Measurements from ENCODE around the gene RPL37. TPM values are rescaled to one million over a fixed set of nuclear protein-coding genes. Genes with fewer than 3 reads are reported as not detected.
"Not testable (repeated sequence)": the region's sequence is repeated elsewhere in the genome, so short reads cannot be mapped to it uniquely, and the experiment has no call there.

RPL37 gene
- total and polyA plus RNA-seq, 2 donors (not counting 3 experiments of a cell fraction or from before 2014, with no cell fraction given), result 259 to 1,348 TPM

GRCh38 chr5:40872253-40872652, 37.2 kb upstream of the RPL37 start:
- FAIRE-seq; intact Hi-C loops (cut with micrococcal nuclease); H3K36me3 ChIP-seq (ENCODE audit: control insufficient read depth in 2 of 2, extremely low read depth in 1 of 2, insufficient read depth in 2 of 2, low read length in 2 of 2); H3K79me2 ChIP-seq (ENCODE audit: control insufficient read depth, insufficient read depth, low read length); CTCF ChIA-PET; H3K27ac ChIP-seq (ENCODE audit: insufficient read depth, low read depth, low read length); H3K27me3 ChIP-seq (ENCODE audit: control insufficient read depth in 2 of 2, insufficient read depth in 2 of 2, low read length in 2 of 2); H3K4me1 ChIP-seq (ENCODE audit: control insufficient read depth, extremely low read depth, insufficient read depth, low read length); dilution Hi-C loops (cut with MboI; ENCODE audit: extremely low pct_ligation_motif_present, low sequenced_read_pairs); H3K4me3 ChIP-seq (replicated peaks in 1 of 3; ENCODE audit: insufficient read depth in 1 of 3, low read depth in 1 of 3, low read length in 3 of 3); H3K9ac ChIP-seq (replicated peaks; ENCODE audit: extremely low read depth, insufficient read depth, low read length); H3K9me1 ChIP-seq (replicated peaks; ENCODE audit: control insufficient read depth, extremely low read depth, insufficient read depth, low read length); H3K4me2 ChIP-seq (ENCODE audit: insufficient read depth, low read length); BruUV-seq (replicated peaks); DNase-seq (ENCODE audit: low read depth, low spot score); POLR2A ChIA-PET; H4K20me1 ChIP-seq (replicated peaks; ENCODE audit: control insufficient read depth, extremely low read depth, insufficient read depth, low read length); H3K9me3 ChIP-seq (replicated peaks; ENCODE audit: control insufficient read depth, insufficient read depth, low read length); H2AFZ ChIP-seq (ENCODE audit: low read depth, low read length): not testable (repeated sequence)

DNA sequence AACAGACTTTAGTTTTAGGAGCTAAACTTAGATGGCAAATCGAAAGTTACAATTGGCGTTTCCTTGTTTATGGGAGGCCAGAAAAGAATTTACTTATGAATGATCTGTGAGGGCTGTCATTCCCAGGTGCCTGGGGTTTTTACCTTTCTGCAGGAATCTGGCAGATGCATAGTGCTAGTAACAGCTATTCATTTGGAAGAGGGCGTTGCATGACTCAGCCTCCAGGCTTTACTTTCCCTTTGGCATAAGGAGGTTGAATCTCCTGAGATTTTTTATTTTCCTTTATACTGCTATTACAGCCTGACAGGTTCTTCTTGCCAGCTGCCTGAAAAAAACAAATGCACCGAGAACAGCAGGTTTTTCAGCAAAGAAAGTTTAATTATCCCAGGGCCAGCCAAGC, 36.2 kb upstream of the RPL37 start:
- DNase-seq (ENCODE audit: low read depth, low spot score), result no peak
- FAIRE-seq, result peak; percentile 15
- no peaks in the 10 kb centered on the region for H3K9me3 ChIP-seq (replicated peaks; ENCODE audit: control insufficient read depth, insufficient read depth, low read length)
- no peak overlapping the region for H3K4me2 ChIP-seq (ENCODE audit: insufficient read depth, low read length)
- no peaks in the 10 kb centered on the region for H3K79me2 ChIP-seq (ENCODE audit: control insufficient read depth, insufficient read depth, low read length)
- ChIA-PET POLR2A (no interaction called here), CTCF (interaction anchor here (1.2 kb wide), 1 partner anchor 102 kb away, joined by 3 read pairs; no protein-coding TSS in a partner anchor)
- BruUV-seq (replicated peaks), result no TSS peak
- no peak overlapping the region for H3K9ac ChIP-seq (replicated peaks; ENCODE audit: extremely low read depth, insufficient read depth, low read length)
- H3K4me1 ChIP-seq (ENCODE audit: control insufficient read depth, extremely low read depth, insufficient read depth, low read length), result no peaks in the 10 kb centered on the region
- H3K9me1 ChIP-seq (replicated peaks; ENCODE audit: control insufficient read depth, extremely low read depth, insufficient read depth, low read length), result no peaks in the 10 kb centered on the region
- no peaks in the 10 kb centered on the region for H3K27me3 ChIP-seq (ENCODE audit: control insufficient read depth in 2 of 2, insufficient read depth in 2 of 2, low read length in 2 of 2)
- no peaks in the 10 kb centered on the region for H3K36me3 ChIP-seq (ENCODE audit: control insufficient read depth in 2 of 2, extremely low read depth in 1 of 2, insufficient read depth in 2 of 2, low read length in 2 of 2)
- no peak overlapping the region for H2AFZ ChIP-seq (ENCODE audit: low read depth, low read length)
- H3K4me3 ChIP-seq (replicated peaks in 1 of 3; ENCODE audit: insufficient read depth in 1 of 3, low read depth in 1 of 3, low read length in 3 of 3), result no peak overlapping the region
- no peak overlapping the region for H3K27ac ChIP-seq (ENCODE audit: insufficient read depth, low read depth, low read length)
- TF ChIP-seq POLR2A (IDR thresholded peaks at IDR 0.05; ENCODE audit: low read depth, low read length) (no peak), FOS (IDR thresholded peaks at IDR 0.05; ENCODE audit: borderline replicate concordance, insufficient read depth, low read length) (no peak), JUN (IDR thresholded peaks at IDR 0.05; ENCODE audit: borderline replicate concordance, insufficient read depth, insufficient read length, low read depth) (no peak), POLR2AphosphoS5 (IDR thresholded peaks at IDR 0.05; ENCODE audit: insufficient read depth, low read depth, low read length) (no peak), MYC (IDR thresholded peaks at IDR 0.05; ENCODE audit: low read depth, low read length) (no peak), EZH2 (IDR thresholded peaks at IDR 0.05; ENCODE audit: borderline replicate concordance, low read depth, low read length, severe bottlenecking) (no peak), GATA2 (IDR thresholded peaks at IDR 0.05; ENCODE audit: insufficient read depth, insufficient read length, low read depth, low read length) (no peak)
- TF ChIP-seq, protein P1, sequence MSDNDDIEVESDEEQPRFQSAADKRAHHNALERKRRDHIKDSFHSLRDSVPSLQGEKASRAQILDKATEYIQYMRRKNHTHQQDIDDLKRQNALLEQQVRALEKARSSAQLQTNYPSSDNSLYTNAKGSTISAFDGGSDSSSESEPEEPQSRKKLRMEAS (IDR thresholded peaks at IDR 0.05; ENCODE audit: insufficient read depth, insufficient read length), result no peak
- TF ChIP-seq, protein P2, sequence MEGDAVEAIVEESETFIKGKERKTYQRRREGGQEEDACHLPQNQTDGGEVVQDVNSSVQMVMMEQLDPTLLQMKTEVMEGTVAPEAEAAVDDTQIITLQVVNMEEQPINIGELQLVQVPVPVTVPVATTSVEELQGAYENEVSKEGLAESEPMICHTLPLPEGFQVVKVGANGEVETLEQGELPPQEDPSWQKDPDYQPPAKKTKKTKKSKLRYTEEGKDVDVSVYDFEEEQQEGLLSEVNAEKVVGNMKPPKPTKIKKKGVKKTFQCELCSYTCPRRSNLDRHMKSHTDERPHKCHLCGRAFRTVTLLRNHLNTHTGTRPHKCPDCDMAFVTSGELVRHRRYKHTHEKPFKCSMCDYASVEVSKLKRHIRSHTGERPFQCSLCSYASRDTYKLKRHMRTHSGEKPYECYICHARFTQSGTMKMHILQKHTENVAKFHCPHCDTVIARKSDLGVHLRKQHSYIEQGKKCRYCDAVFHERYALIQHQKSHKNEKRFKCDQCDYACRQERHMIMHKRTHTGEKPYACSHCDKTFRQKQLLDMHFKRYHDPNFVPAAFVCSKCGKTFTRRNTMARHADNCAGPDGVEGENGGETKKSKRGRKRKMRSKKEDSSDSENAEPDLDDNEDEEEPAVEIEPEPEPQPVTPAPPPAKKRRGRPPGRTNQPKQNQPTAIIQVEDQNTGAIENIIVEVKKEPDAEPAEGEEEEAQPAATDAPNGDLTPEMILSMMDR (IDR thresholded peaks at IDR 0.05; ENCODE audit: extremely low read depth in 1 of 2, insufficient read depth in 1 of 2, low read depth in 1 of 2, low read length in 2 of 2), result no peak
- dilution Hi-C loops (cut with MboI; ENCODE audit: extremely low pct_ligation_motif_present, low sequenced_read_pairs), result no loop called here
- intact Hi-C loops (cut with micrococcal nuclease), result no loop called here
- H4K20me1 ChIP-seq (replicated peaks; ENCODE audit: control insufficient read depth, extremely low read depth, insufficient read depth, low read length), result no peaks in the 10 kb centered on the region
